ENCODE measurements around the gene MPZ.
A peak's percentile ranks its signal among the peaks of the same experiment; 100 is the strongest.

MPZ gene

GRCh38 chr1:161350671-161351070, 40.9 kb upstream of the MPZ start:
- Histone ChIP-seq H2BK120ac (ENCODE audit: low read depth, low read length) (no peak overlapping the region), H3K4me3 (ENCODE audit: insufficient read depth in 1 of 2, low read depth in 1 of 2, low read length in 2 of 2) (no peak overlapping the region), H3K27ac (ENCODE audit: low read length, poor library complexity, severe bottlenecking) (no peak overlapping the region), H2BK15ac (ENCODE audit: low read depth, poor library complexity, severe bottlenecking) (no peak overlapping the region), H3K18ac (ENCODE audit: low read depth in 1 of 2, low read length in 2 of 2) (no peak overlapping the region), H4K91ac (ENCODE audit: low read length) (no peak overlapping the region), H3K27me3 (ENCODE audit: control insufficient read depth in 1 of 2, insufficient read depth in 1 of 2, low read length in 2 of 2) (no peaks in the 10 kb centered on the region), H3K14ac (ENCODE audit: low read length in 2 of 2) (no peak overlapping the region), H2BK12ac (ENCODE audit: low read length in 2 of 2) (no peak overlapping the region), H3K4me2 (ENCODE audit: low read length, poor library complexity, severe bottlenecking) (no peak overlapping the region), H3K4ac (ENCODE audit: low read depth in 1 of 2, low read length in 2 of 2) (no peak overlapping the region), H3K9ac (ENCODE audit: low read length) (no peak overlapping the region), H2AK5ac (ENCODE audit: low read length, severe bottlenecking) (no peak overlapping the region), H4K8ac (ENCODE audit: low read length) (no peak overlapping the region), H3K23ac (ENCODE audit: low read length in 2 of 2) (no peak overlapping the region), H3K36me3 (ENCODE audit: control insufficient read depth in 1 of 2, insufficient read depth in 2 of 2, low read depth in 1 of 2, low read length in 2 of 2) (peaks cover 7 to 36% of the 10 kb centered on the region in 2 experiments), H3K9me3 (ENCODE audit: control insufficient read depth, low read length) (no peaks in the 10 kb centered on the region), H3K79me1 (replicated peaks; ENCODE audit: low read length, poor library complexity, severe bottlenecking) (peaks cover 17% of the 10 kb centered on the region), H2BK5ac (ENCODE audit: low read depth, low read length, poor library complexity, severe bottlenecking) (no peak overlapping the region), H2AFZ (ENCODE audit: low read depth, low read length) (no peak overlapping the region), H3K4me1 (ENCODE audit: control insufficient read depth, insufficient read depth, low read depth, low read length) (no peaks in the 10 kb centered on the region)
- 100% methylated on average over 1 of the region's 1 CpG for WGBS
- no peak for DNase-seq

- no peak for DNase-seq
- H3K14ac ChIP-seq (ENCODE audit: low read length in 2 of 2): no peak overlapping the region
- H3K23ac ChIP-seq (ENCODE audit: low read length in 2 of 2): no peak overlapping the region
- no peak overlapping the region for H3K9ac ChIP-seq (ENCODE audit: low read length)
- H2BK15ac ChIP-seq (ENCODE audit: low read depth, poor library complexity, severe bottlenecking): no peak overlapping the region
- no peak overlapping the region for H3K4me3 ChIP-seq (ENCODE audit: insufficient read depth in 1 of 2, low read depth in 1 of 2, low read length in 2 of 2)
- no peak overlapping the region for H3K4ac ChIP-seq (ENCODE audit: low read depth in 1 of 2, low read length in 2 of 2)
- H3K79me1 ChIP-seq (replicated peaks; ENCODE audit: low read length, poor library complexity, severe bottlenecking): peaks cover 20% of the 10 kb centered on the region
- peaks cover 27 to 61% of the 10 kb centered on the region in 2 experiments for H3K36me3 ChIP-seq (ENCODE audit: control insufficient read depth in 1 of 2, insufficient read depth in 2 of 2, low read depth in 1 of 2, low read length in 2 of 2)
- no peak overlapping the region for H2BK5ac ChIP-seq (ENCODE audit: low read depth, low read length, poor library complexity, severe bottlenecking)
- H3K27ac ChIP-seq (ENCODE audit: low read length, poor library complexity, severe bottlenecking): peak overlapping the region; percentile 23
- WGBS: 97% methylated on average over 5 of the region's 5 CpGs
- H2BK120ac ChIP-seq (ENCODE audit: low read depth, low read length): no peak overlapping the region
- no peak overlapping the region for H2AFZ ChIP-seq (ENCODE audit: low read depth, low read length)
- H2AK5ac ChIP-seq (ENCODE audit: low read length, severe bottlenecking): no peak overlapping the region
- H3K4me1 ChIP-seq (ENCODE audit: control insufficient read depth, insufficient read depth, low read depth, low read length): no peaks in the 10 kb centered on the region
- no peaks in the 10 kb centered on the region for H3K9me3 ChIP-seq (ENCODE audit: control insufficient read depth, low read length)
- no peak overlapping the region for H3K18ac ChIP-seq (ENCODE audit: low read depth in 1 of 2, low read length in 2 of 2)
- H3K27me3 ChIP-seq (ENCODE audit: control insufficient read depth in 1 of 2, insufficient read depth in 1 of 2, low read length in 2 of 2): no peaks in the 10 kb centered on the region
- H3K4me2 ChIP-seq (ENCODE audit: low read length, poor library complexity, severe bottlenecking): no peak overlapping the region
- H2BK12ac ChIP-seq (ENCODE audit: low read length in 2 of 2): no peak overlapping the region
- H4K8ac ChIP-seq (ENCODE audit: low read length): no peak overlapping the region
- no peak overlapping the region for H4K91ac ChIP-seq (ENCODE audit: low read length)
Observed at GRCh38 chr1:161342821-161343220, 33.1 kb upstream of the MPZ start.

GRCh38 chr1:161342177-161342576, 32.4 kb upstream of the MPZ start:
- H2AK5ac ChIP-seq (ENCODE audit: low read length, severe bottlenecking): no peak overlapping the region
- H3K4me2 ChIP-seq (ENCODE audit: low read length, poor library complexity, severe bottlenecking): no peak overlapping the region
- H3K14ac ChIP-seq (ENCODE audit: low read length in 2 of 2): no peak overlapping the region
- no CpG with 5 or more reads among the region's 2 CpGs for WGBS
- H3K79me1 ChIP-seq (replicated peaks; ENCODE audit: low read length, poor library complexity, severe bottlenecking): peaks cover 22% of the 10 kb centered on the region
- H4K8ac ChIP-seq (ENCODE audit: low read length): no peak overlapping the region
- no peak overlapping the region for H2BK120ac ChIP-seq (ENCODE audit: low read depth, low read length)
- H3K27me3 ChIP-seq (ENCODE audit: control insufficient read depth in 1 of 2, insufficient read depth in 1 of 2, low read length in 2 of 2): no peaks in the 10 kb centered on the region
- no peak overlapping the region for H3K18ac ChIP-seq (ENCODE audit: low read depth in 1 of 2, low read length in 2 of 2)
- no peak overlapping the region for H3K23ac ChIP-seq (ENCODE audit: low read length in 2 of 2)
- H4K91ac ChIP-seq (ENCODE audit: low read length): no peak overlapping the region
- H3K4me1 ChIP-seq (ENCODE audit: control insufficient read depth, insufficient read depth, low read depth, low read length): no peaks in the 10 kb centered on the region
- no peak overlapping the region for H3K27ac ChIP-seq (ENCODE audit: low read length, poor library complexity, severe bottlenecking)
- H3K9me3 ChIP-seq (ENCODE audit: control insufficient read depth, low read length): no peaks in the 10 kb centered on the region
- H2BK12ac ChIP-seq (ENCODE audit: low read length in 2 of 2): no peak overlapping the region
- H3K36me3 ChIP-seq (ENCODE audit: control insufficient read depth in 1 of 2, insufficient read depth in 2 of 2, low read depth in 1 of 2, low read length in 2 of 2): peaks cover 26 to 66% of the 10 kb centered on the region in 2 experiments
- no peak overlapping the region for H2BK15ac ChIP-seq (ENCODE audit: low read depth, poor library complexity, severe bottlenecking)
- no peak overlapping the region for H2BK5ac ChIP-seq (ENCODE audit: low read depth, low read length, poor library complexity, severe bottlenecking)
- DNase-seq: no peak
- H2AFZ ChIP-seq (ENCODE audit: low read depth, low read length): no peak overlapping the region
- no peak overlapping the region for H3K4ac ChIP-seq (ENCODE audit: low read depth in 1 of 2, low read length in 2 of 2)
- no peak overlapping the region for H3K4me3 ChIP-seq (ENCODE audit: insufficient read depth in 1 of 2, low read depth in 1 of 2, low read length in 2 of 2)
- H3K9ac ChIP-seq (ENCODE audit: low read length): no peak overlapping the region

DNA sequence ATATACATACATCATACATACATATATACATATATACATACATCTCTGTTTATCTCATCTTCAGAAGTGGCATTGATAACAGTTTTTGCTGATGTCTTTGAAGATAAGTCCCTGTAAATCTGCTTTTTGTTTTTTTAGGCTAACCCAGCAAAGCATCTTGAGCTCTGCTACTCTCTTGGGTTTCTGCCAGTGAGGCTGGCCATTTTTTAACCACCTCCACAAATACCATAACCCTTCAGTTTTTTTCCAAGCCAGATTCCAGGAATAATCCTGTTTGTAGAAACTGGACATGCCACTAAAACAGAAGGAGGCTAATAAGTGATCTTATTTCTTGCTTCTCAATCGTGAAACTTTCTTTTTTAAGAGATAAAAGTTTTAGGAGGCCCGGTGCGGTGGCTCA, 26.0 kb upstream of the MPZ start:
- no peak overlapping the region for H3K23ac ChIP-seq (ENCODE audit: low read length in 2 of 2)
- H3K4me2 ChIP-seq (ENCODE audit: low read length, poor library complexity, severe bottlenecking): no peak overlapping the region
- no peak overlapping the region for H2BK120ac ChIP-seq (ENCODE audit: low read depth, low read length)
- H3K4me3 ChIP-seq (ENCODE audit: insufficient read depth in 1 of 2, low read depth in 1 of 2, low read length in 2 of 2): no peak overlapping the region
- H3K4me1 ChIP-seq (ENCODE audit: control insufficient read depth, insufficient read depth, low read depth, low read length): no peaks in the 10 kb centered on the region
- H2BK12ac ChIP-seq (ENCODE audit: low read length in 2 of 2): no peak overlapping the region
- no peak overlapping the region for H2BK15ac ChIP-seq (ENCODE audit: low read depth, poor library complexity, severe bottlenecking)
- 99% methylated on average over 3 of the region's 3 CpGs for WGBS
- peaks cover 14% of the 10 kb centered on the region for H3K79me1 ChIP-seq (replicated peaks; ENCODE audit: low read length, poor library complexity, severe bottlenecking)
- H3K4ac ChIP-seq (ENCODE audit: low read depth in 1 of 2, low read length in 2 of 2): no peak overlapping the region
- H2AK5ac ChIP-seq (ENCODE audit: low read length, severe bottlenecking): no peak overlapping the region
- H3K18ac ChIP-seq (ENCODE audit: low read depth in 1 of 2, low read length in 2 of 2): no peak overlapping the region
- H3K9me3 ChIP-seq (ENCODE audit: control insufficient read depth, low read length): no peaks in the 10 kb centered on the region
- H3K14ac ChIP-seq (ENCODE audit: low read length in 2 of 2): no peak overlapping the region
- H2BK5ac ChIP-seq (ENCODE audit: low read depth, low read length, poor library complexity, severe bottlenecking): no peak overlapping the region
- H3K36me3 ChIP-seq (ENCODE audit: control insufficient read depth in 1 of 2, insufficient read depth in 2 of 2, low read depth in 1 of 2, low read length in 2 of 2): peaks cover 33 to 76% of the 10 kb centered on the region in 2 experiments
- H3K27ac ChIP-seq (ENCODE audit: low read length, poor library complexity, severe bottlenecking): peak overlapping the region; percentile 60
- H4K8ac ChIP-seq (ENCODE audit: low read length): no peak overlapping the region
- no peak overlapping the region for H2AFZ ChIP-seq (ENCODE audit: low read depth, low read length)
- no peak for DNase-seq
- H3K9ac ChIP-seq (ENCODE audit: low read length): no peak overlapping the region
- no peak overlapping the region for H4K91ac ChIP-seq (ENCODE audit: low read length)
- H3K27me3 ChIP-seq (ENCODE audit: control insufficient read depth in 1 of 2, insufficient read depth in 1 of 2, low read length in 2 of 2): no peaks in the 10 kb centered on the region
